ENCODE measurements around the gene AFF1.

The AFF1 gene

DNA sequence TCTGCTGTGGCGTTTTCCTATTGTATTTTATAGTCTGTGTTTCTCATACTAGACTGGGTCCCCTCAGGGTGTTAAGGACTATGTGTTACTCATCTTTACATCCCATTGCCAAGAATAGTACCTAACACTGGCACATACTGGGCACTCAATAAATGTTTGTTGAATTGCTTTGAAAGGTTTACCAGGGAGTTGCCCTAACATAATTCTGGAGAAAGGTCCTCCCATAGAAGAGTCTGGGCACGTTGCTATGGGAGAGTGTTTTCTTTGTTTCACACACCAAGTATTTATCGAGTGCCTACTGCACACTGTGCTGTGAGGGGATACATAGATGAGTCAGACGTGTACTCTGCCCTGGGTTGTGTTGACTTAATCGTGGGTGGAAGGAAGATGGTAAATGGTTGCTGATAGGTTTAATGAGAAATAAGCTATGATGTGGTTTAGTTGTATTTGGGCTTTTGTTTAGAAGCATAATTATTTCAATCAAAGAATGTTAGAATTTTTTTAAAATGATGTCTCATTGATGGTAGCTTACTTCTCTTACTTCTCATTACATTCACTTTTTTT is 42.9 kb downstream of the AFF1 start:
- TF ChIP-seq SIN3A (IDR thresholded peaks at IDR 0.05; ENCODE audit: borderline replicate concordance, insufficient read depth, low read length) (no peak), POLR2AphosphoS5 (IDR thresholded peaks at IDR 0.05; ENCODE audit: low read depth, low read length) (no peak), TAF1 (IDR thresholded peaks at IDR 0.05; ENCODE audit: borderline replicate concordance, insufficient read depth, low read length) (no peak), FOXP2 (optimal IDR thresholded peaks at IDR 0.05; ENCODE audit: borderline replicate concordance, extremely low read depth, extremely low read length, insufficient read depth) (no peak)
- TF ChIP-seq, protein P1, sequence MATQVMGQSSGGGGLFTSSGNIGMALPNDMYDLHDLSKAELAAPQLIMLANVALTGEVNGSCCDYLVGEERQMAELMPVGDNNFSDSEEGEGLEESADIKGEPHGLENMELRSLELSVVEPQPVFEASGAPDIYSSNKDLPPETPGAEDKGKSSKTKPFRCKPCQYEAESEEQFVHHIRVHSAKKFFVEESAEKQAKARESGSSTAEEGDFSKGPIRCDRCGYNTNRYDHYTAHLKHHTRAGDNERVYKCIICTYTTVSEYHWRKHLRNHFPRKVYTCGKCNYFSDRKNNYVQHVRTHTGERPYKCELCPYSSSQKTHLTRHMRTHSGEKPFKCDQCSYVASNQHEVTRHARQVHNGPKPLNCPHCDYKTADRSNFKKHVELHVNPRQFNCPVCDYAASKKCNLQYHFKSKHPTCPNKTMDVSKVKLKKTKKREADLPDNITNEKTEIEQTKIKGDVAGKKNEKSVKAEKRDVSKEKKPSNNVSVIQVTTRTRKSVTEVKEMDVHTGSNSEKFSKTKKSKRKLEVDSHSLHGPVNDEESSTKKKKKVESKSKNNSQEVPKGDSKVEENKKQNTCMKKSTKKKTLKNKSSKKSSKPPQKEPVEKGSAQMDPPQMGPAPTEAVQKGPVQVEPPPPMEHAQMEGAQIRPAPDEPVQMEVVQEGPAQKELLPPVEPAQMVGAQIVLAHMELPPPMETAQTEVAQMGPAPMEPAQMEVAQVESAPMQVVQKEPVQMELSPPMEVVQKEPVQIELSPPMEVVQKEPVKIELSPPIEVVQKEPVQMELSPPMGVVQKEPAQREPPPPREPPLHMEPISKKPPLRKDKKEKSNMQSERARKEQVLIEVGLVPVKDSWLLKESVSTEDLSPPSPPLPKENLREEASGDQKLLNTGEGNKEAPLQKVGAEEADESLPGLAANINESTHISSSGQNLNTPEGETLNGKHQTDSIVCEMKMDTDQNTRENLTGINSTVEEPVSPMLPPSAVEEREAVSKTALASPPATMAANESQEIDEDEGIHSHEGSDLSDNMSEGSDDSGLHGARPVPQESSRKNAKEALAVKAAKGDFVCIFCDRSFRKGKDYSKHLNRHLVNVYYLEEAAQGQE (IDR thresholded peaks at IDR 0.05; ENCODE audit: insufficient read depth in 1 of 2, low read depth in 2 of 2, low read length in 2 of 2) = no peak

DNA sequence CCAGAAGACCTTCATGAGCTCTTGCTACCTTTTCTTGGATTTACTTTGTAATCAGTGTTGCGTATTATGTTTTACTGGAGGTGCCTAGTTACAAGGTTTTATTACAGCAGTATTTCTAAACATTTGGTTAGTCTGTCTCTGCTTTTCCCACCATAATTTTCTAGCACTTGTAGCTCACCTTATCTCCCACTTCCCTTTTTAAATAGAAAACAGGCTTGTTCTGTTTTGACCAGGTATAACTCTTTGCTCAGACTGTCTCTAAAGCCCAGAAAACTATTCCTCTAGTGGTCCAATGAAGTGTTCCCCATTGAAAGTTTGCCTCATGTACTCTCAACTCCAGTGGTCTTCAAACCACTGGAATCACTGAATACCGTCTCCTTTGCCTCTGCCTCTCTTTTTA is 43.9 kb downstream of the AFF1 start:
- TF ChIP-seq, protein P1 (IDR thresholded peaks at IDR 0.05; ENCODE audit: insufficient read depth in 1 of 2, low read depth in 2 of 2, low read length in 2 of 2) = no peak
- TF ChIP-seq FOXP2 (optimal IDR thresholded peaks at IDR 0.05; ENCODE audit: borderline replicate concordance, extremely low read depth, extremely low read length, insufficient read depth) (no peak), SIN3A (IDR thresholded peaks at IDR 0.05; ENCODE audit: borderline replicate concordance, insufficient read depth, low read length) (no peak), TAF1 (IDR thresholded peaks at IDR 0.05; ENCODE audit: borderline replicate concordance, insufficient read depth, low read length) (no peak), POLR2AphosphoS5 (IDR thresholded peaks at IDR 0.05; ENCODE audit: low read depth, low read length) (no peak)

DNA sequence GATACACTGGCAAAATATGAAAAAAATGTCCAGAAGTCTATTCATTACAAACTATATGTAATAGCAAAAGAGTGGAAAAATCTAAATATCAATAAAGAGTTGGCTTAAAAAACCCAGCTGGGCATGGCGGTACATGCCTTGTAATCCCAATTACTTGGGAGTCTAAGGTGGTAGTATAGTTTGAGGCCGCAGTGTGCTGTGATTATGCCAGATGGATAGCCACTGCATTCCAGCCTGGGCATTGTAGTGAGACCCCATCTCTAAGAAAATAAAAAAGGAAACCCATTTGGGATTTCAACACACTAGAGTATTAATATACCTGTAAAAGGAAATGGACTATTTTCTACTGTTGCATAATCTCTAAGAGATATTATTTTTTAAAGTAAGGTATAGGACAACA is 45.4 kb downstream of the AFF1 start:
- no peak for TF ChIP-seq SIN3A (IDR thresholded peaks at IDR 0.05; ENCODE audit: borderline replicate concordance, insufficient read depth, low read length)

DNA sequence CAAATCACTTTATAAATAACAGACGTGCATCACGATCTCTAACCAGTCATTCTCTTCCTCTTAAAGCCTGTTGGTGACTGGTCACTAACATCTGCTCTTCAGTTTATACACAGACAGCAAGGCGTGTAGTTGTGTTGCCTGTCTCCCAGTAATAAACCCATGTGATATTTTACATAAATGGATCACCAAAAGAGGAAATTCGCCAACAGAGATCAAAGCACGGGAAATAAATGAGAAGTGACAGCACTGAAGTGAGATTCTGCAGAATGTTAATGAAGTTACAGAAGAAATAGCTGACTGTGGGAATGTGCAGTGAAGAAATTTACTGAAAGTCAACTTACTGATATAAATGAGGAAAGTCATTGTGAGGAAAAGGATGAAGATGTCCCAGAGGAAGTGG is 47.0 kb downstream of the AFF1 start:
- TF ChIP-seq, protein P1 (IDR thresholded peaks at IDR 0.05; ENCODE audit: insufficient read depth in 1 of 2, low read depth in 2 of 2, low read length in 2 of 2) = no peak
- TF ChIP-seq SIN3A (IDR thresholded peaks at IDR 0.05; ENCODE audit: borderline replicate concordance, insufficient read depth, low read length) = no peak
- TF ChIP-seq POLR2AphosphoS5 (IDR thresholded peaks at IDR 0.05; ENCODE audit: low read depth, low read length) = no peak
- no peak for TF ChIP-seq FOXP2 (optimal IDR thresholded peaks at IDR 0.05; ENCODE audit: borderline replicate concordance, extremely low read depth, extremely low read length, insufficient read depth)
- no peak for TF ChIP-seq TAF1 (IDR thresholded peaks at IDR 0.05; ENCODE audit: borderline replicate concordance, insufficient read depth, low read length)

DNA sequence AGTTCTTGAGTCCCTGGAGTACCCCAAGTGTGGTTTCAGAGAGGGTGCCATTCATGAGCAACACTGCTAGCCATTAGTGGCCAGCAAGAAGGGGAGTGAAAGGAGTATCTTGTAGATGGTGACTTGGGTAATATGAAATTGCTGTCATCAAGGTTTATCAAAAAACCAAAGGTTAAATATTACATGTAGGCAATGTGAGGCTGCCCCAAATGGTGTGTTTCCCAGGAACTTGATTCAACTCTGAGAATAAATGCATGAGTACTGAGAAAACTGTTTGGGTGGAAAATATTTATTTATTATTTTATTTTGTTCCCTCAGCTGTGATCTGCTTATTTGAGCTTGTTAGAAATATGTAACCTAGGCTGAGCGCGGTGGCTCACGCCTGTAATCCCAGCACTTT is 55.7 kb downstream of the AFF1 start:
- TF ChIP-seq, protein P1 (IDR thresholded peaks at IDR 0.05; ENCODE audit: insufficient read depth in 1 of 2, low read depth in 2 of 2, low read length in 2 of 2) = no peak
- TF ChIP-seq TAF1 (IDR thresholded peaks at IDR 0.05; ENCODE audit: borderline replicate concordance, insufficient read depth, low read length) (no peak), FOXP2 (optimal IDR thresholded peaks at IDR 0.05; ENCODE audit: borderline replicate concordance, extremely low read depth, extremely low read length, insufficient read depth) (no peak), POLR2AphosphoS5 (IDR thresholded peaks at IDR 0.05; ENCODE audit: low read depth, low read length) (no peak), SIN3A (IDR thresholded peaks at IDR 0.05; ENCODE audit: borderline replicate concordance, insufficient read depth, low read length) (no peak)

Data from PFSK-1 (cell line).